Osteoblast (primary cell): Measurements from ENCODE around the gene EYS. TPM values are rescaled to one million over a fixed set of nuclear protein-coding genes. Genes with fewer than 3 reads are reported as not detected.

ENCODE experiments used
- DNase-seq: peaks from one replicate; pipeline ENCODE4 v3.0.0; 2011; ENCODE audit warnings: low spot score, mixed read lengths; ENCODE audit not compliant: insufficient read length; ENCODE audit errors: missing footprints
- H2AFZ ChIP-seq: 2 replicates; pipeline ENCODE4 v1.6.0; 2011; ENCODE audit warnings: mild to moderate bottlenecking, low read length
- H3K27ac ChIP-seq: 2 replicates; pipeline ENCODE4 v1.5.1; 2011; ENCODE audit warnings: mild to moderate bottlenecking, low read depth, low read length, moderate library complexity
- H3K27me3 ChIP-seq: 2 replicates; pipeline ENCODE4 v1.6.0; 2012; ENCODE audit warnings: mild to moderate bottlenecking, control low read depth, inconsistent platforms, low read length, moderate library complexity; ENCODE audit not compliant: insufficient read depth
- H3K36me3 ChIP-seq: 2 replicates; pipeline ENCODE4 v1.5.1; 2011; ENCODE audit warnings: mild to moderate bottlenecking, low read length, control low read depth, moderate library complexity; ENCODE audit not compliant: insufficient read depth
- H3K4me1 ChIP-seq: 2 replicates; pipeline ENCODE4 v1.5.1; 2011; ENCODE audit warnings: mild to moderate bottlenecking, low read length, control low read depth, moderate library complexity; ENCODE audit not compliant: insufficient read depth
- H3K4me2 ChIP-seq: 2 replicates; pipeline ENCODE4 v1.6.0; 2011; ENCODE audit warnings: mild to moderate bottlenecking, low read length; ENCODE audit not compliant: insufficient read depth
- H3K4me3 ChIP-seq: fragments of 200-600 bp; sonication (generic); 3 replicates; pipeline ENCODE4 v1.5.1; 2012; ENCODE audit warnings: mild to moderate bottlenecking, low read length, inconsistent platforms; ENCODE audit not compliant: insufficient read depth
- H3K79me2 ChIP-seq: 2 replicates; pipeline ENCODE4 v1.6.0; 2012; ENCODE audit warnings: mild to moderate bottlenecking, low read length, control low read depth, inconsistent platforms; ENCODE audit not compliant: insufficient read depth
- H3K9me3 ChIP-seq: 2 replicates; pipeline ENCODE4 v1.5.1; 2011; ENCODE audit warnings: low read depth, low read length, control low read depth
- H4K20me1 ChIP-seq: 2 replicates; pipeline ENCODE4 v1.6.0; 2012; ENCODE audit warnings: mild to moderate bottlenecking, low read length, control low read depth; ENCODE audit not compliant: insufficient read depth
- total RNA-seq: library from RNA; depleted of rRNA; stranded (reverse); fragments of >200 nt; gene quantifications from 2 replicates; pipeline ENCODE4 v1.2.3, GENCODE V29; 2012
- TF ChIP-seq, protein P1 (sequence below): IDR thresholded peaks from 2 replicates; pipeline ENCODE4 v1.5.1; 2011; ENCODE audit warnings: mild to moderate bottlenecking, low read depth, low read length, moderate library complexity; ENCODE audit errors: extremely low read depth

Gene EYS
- total RNA-seq, 1 donor = under 0.01 TPM

DNA sequence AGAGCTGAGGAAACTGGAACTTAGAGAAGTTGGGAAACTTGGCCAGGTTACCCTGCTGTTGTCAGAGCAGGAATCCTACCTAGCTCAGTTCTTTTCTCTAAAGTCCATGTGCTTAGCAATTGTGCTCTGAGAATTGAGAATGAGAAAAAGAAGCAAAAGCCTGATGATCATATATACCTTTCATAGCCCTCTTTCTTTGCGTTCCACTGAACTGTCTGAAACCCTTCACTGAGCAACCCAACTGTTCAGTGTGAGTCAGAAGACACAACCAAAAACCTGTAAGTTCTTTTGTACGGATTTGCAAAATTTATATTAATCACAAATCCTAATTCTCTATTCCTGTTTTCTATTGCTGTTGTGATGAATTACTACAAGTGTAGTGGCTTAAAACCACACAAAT is 1990.9 kb downstream of the EYS start:
- H3K27me3 ChIP-seq = no peaks in the 10 kb centered on the region
- DNase-seq = no peak
- TF ChIP-seq, protein P1, sequence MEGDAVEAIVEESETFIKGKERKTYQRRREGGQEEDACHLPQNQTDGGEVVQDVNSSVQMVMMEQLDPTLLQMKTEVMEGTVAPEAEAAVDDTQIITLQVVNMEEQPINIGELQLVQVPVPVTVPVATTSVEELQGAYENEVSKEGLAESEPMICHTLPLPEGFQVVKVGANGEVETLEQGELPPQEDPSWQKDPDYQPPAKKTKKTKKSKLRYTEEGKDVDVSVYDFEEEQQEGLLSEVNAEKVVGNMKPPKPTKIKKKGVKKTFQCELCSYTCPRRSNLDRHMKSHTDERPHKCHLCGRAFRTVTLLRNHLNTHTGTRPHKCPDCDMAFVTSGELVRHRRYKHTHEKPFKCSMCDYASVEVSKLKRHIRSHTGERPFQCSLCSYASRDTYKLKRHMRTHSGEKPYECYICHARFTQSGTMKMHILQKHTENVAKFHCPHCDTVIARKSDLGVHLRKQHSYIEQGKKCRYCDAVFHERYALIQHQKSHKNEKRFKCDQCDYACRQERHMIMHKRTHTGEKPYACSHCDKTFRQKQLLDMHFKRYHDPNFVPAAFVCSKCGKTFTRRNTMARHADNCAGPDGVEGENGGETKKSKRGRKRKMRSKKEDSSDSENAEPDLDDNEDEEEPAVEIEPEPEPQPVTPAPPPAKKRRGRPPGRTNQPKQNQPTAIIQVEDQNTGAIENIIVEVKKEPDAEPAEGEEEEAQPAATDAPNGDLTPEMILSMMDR = no peak
- no peak overlapping the region for H3K4me2 ChIP-seq
- no peaks in the 10 kb centered on the region for H4K20me1 ChIP-seq
- H3K4me3 ChIP-seq = no peak overlapping the region
- no peak overlapping the region for H2AFZ ChIP-seq
- no peaks in the 10 kb centered on the region for H3K9me3 ChIP-seq
- no peak overlapping the region for H3K27ac ChIP-seq
- H3K79me2 ChIP-seq = no peaks in the 10 kb centered on the region
- no peaks in the 10 kb centered on the region for H3K4me1 ChIP-seq
- peaks cover 16% of the 10 kb centered on the region for H3K36me3 ChIP-seq

DNA sequence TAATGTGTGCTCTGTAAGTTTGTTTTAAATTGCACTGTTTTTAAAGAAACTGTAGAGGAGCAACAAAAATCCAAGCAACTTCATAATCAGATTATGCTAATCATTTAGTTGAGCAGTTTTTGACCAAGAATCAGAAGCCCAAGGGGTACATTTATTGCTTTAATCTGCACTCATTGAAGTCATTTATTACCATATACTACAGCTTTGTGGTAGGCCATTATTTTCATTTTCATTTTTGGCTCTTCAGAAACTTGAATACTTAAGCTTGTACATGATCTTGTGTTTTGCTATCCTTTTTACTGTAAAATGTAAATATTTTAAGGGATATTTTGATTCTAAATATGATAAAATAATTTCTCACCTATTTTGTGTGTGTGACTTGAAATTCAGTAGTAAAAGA is 1992.9 kb downstream of the EYS start:
- no peak overlapping the region for H2AFZ ChIP-seq
- no peaks in the 10 kb centered on the region for H3K79me2 ChIP-seq
- no peak overlapping the region for H3K4me2 ChIP-seq
- TF ChIP-seq, protein P1 = no peak
- peaks cover 34% of the 10 kb centered on the region for H3K36me3 ChIP-seq
- no peak overlapping the region for H3K4me3 ChIP-seq
- no peaks in the 10 kb centered on the region for H4K20me1 ChIP-seq
- DNase-seq = no peak
- H3K27me3 ChIP-seq = no peaks in the 10 kb centered on the region
- no peaks in the 10 kb centered on the region for H3K4me1 ChIP-seq
- no peak overlapping the region for H3K27ac ChIP-seq
- no peaks in the 10 kb centered on the region for H3K9me3 ChIP-seq

GRCh38 chr6:63713332-63713731 is 1993.7 kb downstream of the EYS start:
- no peaks in the 10 kb centered on the region for H3K4me1 ChIP-seq
- H3K4me2 ChIP-seq = no peak overlapping the region
- H3K4me3 ChIP-seq = no peak overlapping the region
- H3K36me3 ChIP-seq = peaks cover 37% of the 10 kb centered on the region
- no peaks in the 10 kb centered on the region for H3K79me2 ChIP-seq
- DNase-seq = no peak
- no peak overlapping the region for H2AFZ ChIP-seq
- H3K9me3 ChIP-seq = no peaks in the 10 kb centered on the region
- no peaks in the 10 kb centered on the region for H4K20me1 ChIP-seq
- TF ChIP-seq, protein P1 = no peak
- H3K27ac ChIP-seq = no peak overlapping the region
- H3K27me3 ChIP-seq = no peaks in the 10 kb centered on the region

DNA sequence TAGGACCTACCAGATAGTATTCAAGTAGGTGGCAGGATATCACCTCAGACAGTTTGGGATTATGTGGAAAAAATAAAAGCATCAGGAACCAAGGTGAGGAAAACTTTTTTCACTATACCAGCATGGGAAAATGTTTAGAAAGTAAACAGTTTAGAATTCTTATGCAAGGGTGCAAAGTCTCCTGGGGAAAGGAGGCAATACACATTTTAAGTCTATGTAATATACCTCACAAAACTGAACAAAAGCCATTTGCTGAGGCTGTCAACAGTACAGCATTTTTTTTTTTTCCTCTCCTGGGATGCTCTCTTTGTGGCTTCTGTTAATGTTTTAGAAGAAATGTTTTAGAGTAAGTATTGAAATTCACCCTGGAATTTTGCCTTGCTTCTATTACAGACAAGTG is 1997.9 kb downstream of the EYS start:
- H3K4me3 ChIP-seq = no peak overlapping the region
- no peaks in the 10 kb centered on the region for H3K9me3 ChIP-seq
- TF ChIP-seq, protein P1 = no peak
- H3K79me2 ChIP-seq = no peaks in the 10 kb centered on the region
- H3K36me3 ChIP-seq = peaks cover 37% of the 10 kb centered on the region
- DNase-seq = no peak
- no peaks in the 10 kb centered on the region for H3K4me1 ChIP-seq
- no peak overlapping the region for H3K27ac ChIP-seq
- H2AFZ ChIP-seq = no peak overlapping the region
- no peaks in the 10 kb centered on the region for H3K27me3 ChIP-seq
- no peaks in the 10 kb centered on the region for H4K20me1 ChIP-seq
- H3K4me2 ChIP-seq = no peak overlapping the region
